TTC549 (cell line): Measurements from ENCODE around the gene FLVCR2.
"Not testable (repeated sequence)": the region's sequence is repeated elsewhere in the genome, so short reads cannot be mapped to it uniquely, and the experiment has no call there.

Experiments
- FAIRE-seq: peaks from 2 replicates; lab custom pipeline; 2012; peaks lifted over from hg19 to GRCh38; lab: Jason Lieb, UNC

FLVCR2 gene

DNA sequence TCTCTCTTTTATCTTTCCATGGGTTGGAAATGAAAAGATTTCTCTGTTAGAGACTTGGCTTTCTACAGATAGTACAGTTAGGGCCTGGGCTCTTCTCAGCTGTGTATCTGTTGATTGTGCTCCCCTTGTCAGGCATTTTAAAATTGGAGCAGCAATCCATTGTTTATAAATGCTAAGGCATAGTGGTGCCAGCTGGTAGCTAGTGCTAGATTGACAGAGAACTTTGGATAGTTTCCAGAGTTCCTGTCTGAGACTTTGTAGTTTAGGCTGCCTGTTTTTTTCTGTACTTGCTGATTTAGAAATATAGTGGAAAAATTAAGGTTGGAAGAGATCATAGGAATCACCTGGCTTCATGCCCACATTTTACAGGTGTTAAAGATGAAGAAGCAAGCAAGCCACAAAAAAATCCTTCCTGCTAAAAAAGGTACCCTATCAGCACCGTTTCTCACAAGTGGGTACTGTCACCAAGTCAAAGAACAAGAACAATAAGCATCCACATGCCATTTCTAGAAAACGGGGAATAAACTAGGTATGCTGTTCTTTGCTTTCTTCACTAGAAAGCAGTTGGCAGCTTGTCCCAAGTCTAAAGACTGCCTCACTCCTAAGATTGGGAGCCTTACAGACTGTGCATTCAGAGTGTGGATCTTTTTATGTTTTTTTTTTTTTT lies 88.8 kb downstream of the FLVCR2 start:
- no peak for FAIRE-seq

DNA sequence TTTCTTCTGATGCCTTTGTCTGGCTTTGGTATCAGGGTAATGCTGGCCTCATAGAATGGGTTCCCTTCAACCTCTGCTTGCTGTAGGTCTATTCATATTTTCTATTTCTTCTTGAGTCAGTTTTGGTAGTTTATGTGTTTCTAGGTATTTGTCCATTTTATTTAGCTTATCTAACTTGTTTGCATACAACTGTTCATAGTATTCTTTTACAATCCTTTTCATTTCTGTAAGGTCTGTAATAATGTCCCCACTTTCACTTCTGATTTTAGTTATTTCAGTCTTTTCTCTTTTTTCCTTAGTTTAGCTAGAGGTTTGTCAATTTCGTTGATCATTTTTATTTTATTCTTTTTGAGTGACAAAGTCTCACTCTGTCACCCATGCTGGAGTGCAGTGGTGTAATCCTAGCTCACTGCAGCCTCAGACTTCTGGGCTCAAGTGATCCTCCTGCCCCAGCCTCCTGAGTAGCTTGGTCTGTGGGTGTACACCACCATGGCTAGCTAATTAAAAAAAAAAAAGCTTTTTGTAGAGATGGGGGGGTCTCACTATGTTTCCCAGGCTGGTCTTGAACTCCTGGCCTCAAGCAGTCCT lies 94.3 kb downstream of the FLVCR2 start:
- FAIRE-seq: no peak

DNA sequence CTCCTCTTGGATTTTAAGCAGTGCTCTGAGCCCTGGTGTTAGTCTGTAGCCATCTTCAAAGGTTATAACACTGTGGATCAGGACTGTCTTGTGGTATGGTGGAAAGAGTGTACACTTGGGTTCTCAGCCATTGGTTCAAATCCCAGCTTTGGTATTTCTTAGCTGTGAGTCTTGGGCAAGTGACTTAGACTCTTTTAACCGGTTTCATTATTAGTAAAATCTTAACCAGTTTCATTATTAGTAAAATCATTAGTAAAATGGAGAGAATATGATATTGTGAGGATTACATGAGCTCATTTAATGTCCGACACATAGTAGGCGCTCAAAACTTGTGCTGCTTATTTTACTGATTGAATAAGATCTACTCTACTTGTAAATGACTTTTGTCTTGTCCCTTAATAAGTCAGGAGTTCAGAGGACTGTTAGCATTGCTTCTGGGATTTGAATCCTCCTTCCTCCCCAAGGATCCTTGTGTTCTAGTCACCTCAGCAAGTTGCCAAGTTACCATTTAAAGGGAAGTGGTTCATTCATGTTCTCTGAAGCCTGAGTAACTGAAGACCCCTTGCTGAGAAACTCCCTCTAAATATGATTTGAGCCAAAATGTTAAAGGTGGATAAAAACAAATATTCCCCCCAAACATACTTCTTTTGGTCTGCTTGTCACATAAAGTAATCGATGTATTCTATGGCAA lies 95.1 kb downstream of the FLVCR2 start:
- no peak for FAIRE-seq

DNA sequence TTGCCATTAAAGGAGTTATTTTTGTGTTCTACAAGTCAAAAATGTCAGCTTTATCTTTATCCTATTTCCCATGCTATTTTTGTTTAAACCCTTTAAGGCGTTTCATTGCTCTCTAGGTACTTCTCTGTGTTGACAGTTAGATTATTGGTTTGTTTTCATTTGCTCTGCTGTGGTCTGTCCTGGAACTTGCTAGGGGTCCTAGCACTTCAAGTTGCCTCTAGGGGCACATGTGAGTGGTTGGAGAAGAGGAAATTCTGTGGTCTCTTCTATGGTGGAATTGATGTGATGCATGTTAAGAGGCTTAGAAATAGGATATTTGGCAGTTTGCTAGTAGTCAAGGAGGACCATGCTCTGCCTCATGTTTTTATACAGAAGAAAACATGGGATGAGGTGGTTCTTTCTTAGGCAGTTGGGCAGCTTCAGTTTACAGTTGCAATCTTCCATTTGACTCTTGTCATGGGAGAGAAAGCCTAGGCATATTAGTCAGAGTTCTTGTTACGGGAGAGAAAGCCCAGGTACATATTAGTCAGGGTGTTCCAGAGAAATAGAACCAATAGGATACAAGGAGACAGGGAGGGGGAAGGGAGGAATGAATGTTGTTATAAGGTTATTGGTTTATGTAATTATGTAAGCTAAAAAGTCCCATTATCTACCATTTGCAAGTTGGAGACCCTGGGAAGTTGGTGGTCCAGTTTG lies 97.0 kb downstream of the FLVCR2 start:
- no peak for FAIRE-seq

DNA sequence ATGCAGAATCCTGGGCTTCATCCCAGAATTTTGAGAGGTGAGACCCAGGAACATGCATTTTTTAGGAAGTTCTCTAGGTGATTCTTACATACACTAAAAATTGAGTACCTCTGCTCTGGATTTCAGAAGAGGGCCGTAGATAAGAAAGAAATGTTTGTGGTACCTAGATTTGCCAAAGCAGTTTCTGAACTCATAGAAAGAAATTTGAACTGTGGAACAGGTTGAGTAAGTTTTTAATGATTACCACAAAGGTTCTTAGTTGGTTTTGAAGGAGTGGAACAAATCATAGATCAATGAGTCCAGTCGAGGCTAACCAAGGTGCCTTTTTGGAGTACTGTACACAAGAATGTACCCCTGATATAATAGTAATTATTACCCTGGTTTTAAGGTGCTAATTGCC lies 107.5 kb downstream of the FLVCR2 start:
- no peak for FAIRE-seq

DNA sequence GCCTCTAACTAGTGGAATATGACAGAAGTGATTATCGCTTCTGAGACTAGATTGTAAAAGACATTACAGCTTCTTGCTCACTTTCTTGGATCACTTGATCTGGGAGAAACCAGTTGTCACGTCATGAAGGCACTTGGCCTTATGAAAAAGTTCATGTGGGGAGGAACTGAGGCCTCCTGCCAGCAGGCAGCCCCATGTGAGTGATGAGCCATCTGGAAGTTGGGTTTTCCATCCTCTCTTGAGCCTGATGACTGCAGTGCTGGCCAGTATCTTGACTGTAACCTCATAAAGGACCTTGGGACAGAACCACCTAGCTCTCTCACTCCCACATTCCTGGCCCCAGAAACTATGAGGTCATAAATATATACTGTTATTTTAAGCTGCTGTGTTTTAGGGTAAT lies 110.6 kb downstream of the FLVCR2 start:
- no peak for FAIRE-seq

DNA sequence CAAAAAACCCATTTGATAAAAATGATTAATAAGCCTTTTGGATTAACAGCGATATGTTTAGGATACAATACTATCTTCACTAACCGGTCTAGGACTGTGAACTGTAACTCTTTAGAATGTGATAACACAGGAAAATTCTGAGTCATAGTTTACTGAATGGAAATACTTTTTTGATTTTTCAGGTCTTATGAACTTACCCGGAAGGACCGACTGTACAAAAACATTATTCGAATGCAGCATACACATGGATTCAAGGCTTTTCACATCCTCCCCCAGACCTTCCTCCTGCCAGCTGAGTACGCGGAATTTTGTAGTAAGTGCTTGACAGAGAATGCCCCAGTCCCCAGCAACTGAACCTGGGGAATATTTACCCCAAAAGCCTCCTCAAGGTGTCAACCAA lies 111.6 kb downstream of the FLVCR2 start:
- FAIRE-seq: no peak

DNA sequence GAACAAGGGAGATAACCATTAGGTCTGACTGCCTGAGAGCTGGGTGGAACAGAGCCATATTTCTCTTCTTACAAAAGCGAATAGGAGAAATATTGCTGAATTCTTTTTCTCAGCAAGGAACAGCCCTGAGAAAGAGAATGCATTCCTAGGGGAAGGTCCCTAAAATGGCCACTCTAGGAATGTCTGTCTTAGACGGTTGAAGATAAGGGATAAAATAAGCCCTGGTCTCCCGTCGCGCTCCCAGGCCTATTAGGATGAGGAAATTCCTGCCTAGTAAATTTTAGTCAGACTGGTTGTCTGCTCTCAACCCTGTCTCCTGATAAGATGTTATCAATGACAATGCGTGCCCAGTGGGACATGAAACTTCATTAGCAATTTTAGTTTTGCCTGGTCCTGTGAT lies 116.6 kb downstream of the FLVCR2 start:
- FAIRE-seq: not testable (repeated sequence)

DNA sequence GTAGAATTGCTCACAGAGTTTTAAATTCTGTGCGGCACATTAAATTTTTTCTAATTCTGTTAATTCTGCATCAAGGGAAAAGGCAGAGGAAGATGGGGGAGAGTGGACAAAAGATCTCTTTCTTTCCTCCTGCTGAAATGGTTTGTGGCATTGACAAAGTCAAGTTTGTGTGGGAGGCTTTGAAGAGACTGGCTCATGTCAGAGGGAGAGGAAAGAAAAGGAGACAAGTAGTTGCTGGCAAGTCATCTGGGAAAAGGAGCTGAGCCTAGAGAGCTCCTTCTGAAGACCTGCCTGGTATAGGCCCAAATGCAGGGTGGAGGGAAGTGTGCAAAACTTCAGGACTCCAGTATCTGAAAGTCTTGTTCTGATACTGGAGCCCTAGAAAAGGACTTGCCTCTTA lies 119.0 kb downstream of the FLVCR2 start:
- FAIRE-seq: no peak
